ENCODE results near the gene SLC25A31.
A peak's percentile ranks its signal among the peaks of the same experiment; 100 is the strongest.

Gene SLC25A31

DNA sequence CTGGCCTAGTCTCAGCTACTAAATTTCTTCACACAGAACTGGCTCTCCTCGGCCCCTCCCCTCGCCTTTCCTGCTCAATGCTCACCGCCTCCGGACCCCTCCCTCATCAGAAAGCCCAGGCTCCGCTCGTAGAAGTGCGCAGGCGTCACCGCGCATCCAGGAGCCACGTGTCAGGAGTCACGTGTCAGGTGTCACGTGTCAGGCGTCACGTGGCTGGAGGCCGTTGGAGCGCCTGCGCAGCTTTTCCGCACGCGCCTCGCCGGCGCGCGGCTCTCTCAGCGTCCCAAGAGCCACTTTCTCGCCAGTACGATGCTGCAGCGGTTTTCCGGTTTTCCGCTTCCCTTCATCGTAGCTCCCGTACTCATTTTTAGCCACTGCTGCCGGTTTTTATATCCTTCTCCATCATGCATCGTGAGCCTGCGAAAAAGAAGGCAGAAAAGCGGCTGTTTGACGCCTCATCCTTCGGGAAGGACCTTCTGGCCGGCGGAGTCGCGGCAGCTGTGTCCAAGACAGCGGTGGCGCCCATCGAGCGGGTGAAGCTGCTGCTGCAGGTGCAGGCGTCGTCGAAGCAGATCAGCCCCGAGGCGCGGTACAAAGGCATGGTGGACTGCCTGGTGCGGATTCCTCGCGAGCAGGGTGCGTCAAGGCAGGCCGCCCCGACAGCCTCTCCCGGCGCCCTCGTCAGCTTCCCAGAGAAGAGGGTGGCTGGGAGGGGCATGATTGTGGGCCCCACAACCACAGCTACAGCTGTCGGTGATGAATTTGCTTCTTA lies at the start of gene SLC25A31:
TSS of gene SLC25A31 (plus strand) at position 259 of the 772 bp plus-strand sequence. CDS start at position 405, 146 bp downstream.
- DNase-seq: no peak

DNA sequence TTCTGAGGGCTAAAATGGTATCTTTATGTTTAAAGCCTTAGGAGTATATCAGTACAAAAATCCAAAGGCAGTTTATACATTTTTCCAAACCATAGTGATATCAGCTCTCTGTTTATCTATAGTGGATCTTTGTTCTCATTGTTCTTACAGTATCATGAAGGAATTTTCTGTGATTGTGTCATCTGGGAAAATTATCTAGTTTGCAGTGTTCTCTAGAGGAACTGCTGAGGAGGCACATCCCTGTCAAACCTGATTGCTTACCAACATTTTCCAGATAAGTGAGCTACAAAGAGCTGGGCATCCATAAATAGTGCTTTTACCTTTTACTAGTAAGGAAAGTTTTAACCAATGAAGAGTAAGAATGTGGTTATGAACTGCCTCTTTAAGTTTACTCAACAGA lies 44.9 kb upstream of the SLC25A31 start:
- no peak for DNase-seq

DNA sequence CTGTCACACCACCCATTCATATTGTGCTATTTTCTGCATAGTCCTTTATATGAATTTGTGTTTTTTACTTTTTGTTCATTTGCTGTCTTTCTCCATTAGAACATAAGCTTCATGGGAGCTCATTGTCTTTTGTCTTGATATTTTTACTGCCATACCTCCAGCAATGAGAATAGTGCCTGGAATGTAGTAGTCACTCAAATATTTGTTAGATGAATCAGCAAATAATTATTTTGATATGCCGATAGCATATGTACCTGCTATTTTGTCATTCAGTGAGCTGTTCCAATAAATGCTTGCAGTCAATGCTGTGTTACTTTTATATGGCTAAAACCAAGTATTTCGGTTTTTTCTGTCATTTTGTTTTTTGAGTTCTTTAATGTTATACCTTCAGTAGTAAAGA lies 43.5 kb upstream of the SLC25A31 start:
- DNase-seq: no peak

DNA sequence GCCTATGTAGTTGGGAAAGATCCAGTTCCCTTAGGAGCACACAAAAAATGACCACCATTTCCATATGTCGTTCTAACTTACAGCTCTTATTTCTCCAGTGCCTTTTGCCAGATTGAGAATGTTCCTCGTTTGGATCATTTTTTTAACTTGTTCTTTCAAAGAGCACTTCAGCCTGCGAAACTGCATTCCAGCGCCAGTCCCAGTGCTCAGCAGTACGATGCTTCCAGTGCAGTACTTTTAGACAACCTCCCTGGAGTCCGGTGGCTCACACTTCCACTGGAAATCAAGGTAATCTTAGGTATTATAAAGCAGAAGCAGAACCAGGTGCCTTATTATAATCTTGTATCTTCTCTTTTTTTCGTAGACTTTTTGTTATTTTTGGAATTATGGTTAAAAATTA lies 42.6 kb upstream of the SLC25A31 start:
- no peak for DNase-seq

DNA sequence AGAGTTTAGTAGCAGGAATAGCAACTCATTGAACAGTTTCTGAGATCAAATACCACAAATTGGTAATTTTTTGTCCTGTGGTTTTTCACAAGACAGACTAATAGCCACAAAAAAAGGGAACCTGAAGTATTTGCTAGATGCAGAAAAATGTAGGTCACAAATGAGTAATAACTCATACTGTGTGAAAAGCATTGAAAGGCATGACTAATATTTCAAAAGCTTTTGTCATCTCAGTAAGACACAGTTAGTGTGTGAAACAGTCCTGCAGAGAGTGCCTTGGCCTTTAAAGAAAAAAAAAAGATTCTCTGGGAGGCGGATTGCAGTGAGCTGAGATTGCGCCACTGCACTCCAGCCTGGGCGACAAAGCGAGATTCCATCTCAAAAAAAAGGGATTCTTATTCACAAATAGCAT lies 31.4 kb upstream of the SLC25A31 start:
- DNase-seq: no peak

DNA sequence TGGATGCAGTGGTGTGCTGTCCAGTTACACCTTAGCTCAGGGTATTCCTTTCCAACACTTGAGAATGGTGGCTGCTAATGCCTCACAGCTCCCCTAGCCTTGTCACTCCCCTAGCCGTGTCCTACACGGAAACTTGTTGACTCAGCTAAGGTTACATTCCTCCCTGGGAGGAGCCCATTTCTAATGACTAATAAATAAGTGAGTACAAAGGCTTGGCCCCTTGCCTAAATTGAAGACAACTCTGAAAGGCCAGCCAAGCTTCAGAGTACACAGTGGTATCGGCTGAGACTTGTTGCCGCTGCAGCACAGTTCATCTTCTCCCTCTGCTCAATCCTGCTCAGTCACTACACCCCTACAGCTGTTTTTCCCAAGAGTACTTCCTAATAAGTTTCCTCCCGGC lies 21.2 kb upstream of the SLC25A31 start:
- DNase-seq: no peak

DNA sequence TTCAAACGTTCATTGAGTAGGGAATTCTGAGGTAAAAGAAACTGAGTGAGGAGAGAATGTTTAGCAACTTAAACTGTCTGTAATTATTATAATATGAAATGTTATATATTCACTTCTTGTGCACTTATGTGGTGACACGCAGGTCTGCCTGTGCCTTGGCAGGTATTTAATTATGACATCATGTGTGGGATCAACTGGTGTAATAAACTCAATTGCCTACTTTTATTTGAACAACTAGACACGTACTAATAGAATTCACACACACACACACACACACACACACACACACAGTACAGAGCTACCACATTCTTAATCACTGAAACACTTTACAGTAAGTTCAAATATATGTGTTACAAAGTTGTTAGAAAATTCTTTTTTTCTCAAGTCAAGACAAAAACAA lies 20.7 kb upstream of the SLC25A31 start:
- no peak for DNase-seq

DNA sequence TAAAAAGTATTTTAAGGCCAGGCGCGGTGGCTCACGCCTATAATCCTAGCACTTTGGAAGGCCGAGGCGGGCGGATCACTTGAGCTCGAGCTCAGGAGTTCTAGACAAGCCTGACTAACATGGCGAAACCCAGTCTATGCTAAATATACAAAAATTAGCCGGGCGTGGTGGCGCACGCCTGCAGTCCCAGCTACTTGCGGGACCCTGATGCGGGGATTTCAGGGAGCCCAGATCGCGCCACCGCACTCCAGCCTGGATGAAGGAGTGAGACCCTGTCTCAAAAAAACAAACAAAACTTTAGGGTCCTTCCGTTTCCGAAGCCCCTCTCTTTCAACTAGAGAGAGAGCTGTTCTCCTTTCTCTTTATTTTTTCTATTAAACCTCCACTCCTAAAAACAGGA lies 1.2 kb downstream of the SLC25A31 start:
- no peak for DNase-seq

DNA sequence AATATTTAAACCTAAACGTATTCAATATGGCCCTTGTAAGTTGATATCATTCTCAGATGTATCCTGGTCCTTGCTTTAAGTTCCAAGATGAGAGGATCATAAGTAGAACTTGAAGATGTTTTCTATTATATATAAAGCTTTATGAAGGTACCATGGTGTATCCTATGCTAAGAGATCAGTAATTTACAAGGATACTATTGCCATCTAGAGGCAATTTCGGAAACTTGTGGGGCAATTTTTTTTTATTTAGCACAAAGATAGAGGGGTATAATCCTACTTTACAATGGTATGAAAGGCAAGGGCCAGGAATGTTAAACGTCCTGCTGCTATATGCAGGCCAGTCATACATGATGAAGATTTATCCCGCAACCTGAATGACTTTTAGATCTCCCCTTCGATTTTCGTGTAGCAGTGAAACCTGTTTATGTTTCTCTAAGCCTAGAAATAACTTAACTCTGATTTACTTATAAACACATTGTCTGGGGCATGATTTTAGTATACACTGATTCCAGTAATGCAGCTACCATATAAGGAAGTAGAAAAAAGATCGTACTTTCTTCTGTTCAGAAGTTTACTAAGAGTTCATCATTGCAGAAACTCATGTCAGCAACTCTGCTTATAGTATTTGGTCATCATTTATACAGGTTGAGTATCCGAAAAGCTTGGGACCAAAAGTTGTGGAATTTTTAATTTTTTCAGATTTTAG lies 2.6 kb downstream of the SLC25A31 start:
- DNase-seq: peak; percentile 25

DNA sequence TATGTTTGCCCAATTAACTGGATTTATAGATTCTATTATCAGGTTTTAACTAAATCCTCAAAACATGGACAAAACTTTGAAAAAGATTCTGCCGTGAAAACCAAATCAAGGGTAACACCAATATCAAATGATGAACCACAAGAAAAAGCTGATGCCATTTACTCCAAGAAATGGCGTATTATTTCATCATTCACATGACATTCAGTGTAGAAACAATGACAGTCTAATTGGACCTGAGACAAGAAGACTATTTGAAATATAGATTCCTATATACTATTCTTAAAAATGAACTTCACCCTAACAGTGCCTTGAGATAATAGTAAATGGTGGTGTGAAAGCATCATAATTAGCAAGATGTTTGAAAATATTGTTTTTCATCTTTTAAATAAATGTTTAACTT lies 4.8 kb downstream of the SLC25A31 start:
- no peak for DNase-seq

DNA sequence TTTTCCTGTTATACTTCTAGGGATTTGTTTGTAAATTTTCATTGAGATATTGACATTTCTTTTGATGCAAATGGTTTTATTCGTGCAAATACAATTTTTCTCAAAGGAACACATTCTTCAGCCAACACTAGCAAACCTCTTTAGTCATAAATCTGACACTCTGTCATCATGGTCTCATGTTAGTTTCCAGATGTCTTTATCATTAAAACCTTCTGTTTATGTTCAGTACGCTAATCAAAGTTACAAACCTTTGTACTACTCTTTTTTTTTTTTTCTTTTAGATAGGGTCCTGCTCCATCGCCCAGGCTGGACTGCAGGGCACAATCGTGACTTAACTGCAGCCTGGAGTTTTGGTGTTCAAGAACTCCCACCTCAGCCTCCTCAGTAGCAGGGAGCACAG lies 7.1 kb downstream of the SLC25A31 start:
- DNase-seq: no peak

DNA sequence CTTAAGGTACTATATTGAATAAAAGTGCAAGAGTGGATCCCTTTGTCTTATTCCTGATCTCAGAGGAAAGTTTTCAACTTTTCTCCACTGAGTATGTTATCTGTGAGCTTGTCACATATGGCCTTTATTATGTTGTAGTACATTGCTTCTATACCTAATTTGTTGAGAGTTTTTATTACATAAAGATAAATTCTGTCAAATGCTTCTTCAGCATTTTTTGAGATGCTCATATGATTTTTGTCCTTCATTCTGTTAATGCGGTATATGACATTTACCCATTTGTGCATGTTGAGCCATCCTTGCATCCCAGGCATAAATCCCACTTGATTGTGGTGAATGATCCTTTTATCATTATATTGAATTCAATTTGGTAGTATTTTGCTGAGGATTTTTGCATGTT lies 11.0 kb downstream of the SLC25A31 start:
- no peak for DNase-seq

DNA sequence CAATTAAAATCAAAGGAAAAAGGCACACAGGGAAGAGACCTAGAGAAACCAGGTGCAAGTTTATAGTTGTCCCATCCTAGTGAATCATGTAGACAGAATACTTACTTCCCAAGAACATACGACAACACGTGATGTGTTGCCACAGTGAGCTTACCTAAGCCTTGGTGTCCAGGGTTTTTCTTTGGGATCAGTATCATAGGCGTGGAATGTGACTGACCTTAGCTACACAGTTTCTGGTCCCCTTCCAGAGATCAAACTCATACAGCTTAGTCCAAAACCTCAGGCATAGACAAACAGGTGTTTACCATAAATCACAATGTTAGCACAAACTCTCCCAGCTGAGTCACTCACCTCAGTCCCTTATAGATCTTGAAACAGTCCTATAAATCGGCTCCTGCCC lies 17.7 kb downstream of the SLC25A31 start:
- no peak for DNase-seq

DNA sequence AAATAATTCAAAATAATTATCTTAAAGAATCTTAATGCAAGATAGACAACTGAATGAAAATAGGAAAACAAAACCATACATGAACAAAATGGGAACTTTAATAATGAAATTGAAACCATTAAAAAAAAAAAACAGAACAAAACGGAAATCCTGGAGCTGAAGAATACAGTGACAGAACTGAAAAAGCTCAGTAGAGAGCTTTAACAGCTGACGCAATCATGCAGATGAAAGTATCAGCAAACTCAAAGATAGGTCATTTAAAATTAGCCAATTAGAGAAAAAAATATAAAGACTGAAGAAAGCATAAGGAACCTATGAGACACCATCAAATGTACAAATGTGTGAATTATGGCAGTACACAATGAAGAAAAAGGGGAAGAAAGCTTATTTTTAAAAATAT lies 18.8 kb downstream of the SLC25A31 start:
- no peak for DNase-seq

DNA sequence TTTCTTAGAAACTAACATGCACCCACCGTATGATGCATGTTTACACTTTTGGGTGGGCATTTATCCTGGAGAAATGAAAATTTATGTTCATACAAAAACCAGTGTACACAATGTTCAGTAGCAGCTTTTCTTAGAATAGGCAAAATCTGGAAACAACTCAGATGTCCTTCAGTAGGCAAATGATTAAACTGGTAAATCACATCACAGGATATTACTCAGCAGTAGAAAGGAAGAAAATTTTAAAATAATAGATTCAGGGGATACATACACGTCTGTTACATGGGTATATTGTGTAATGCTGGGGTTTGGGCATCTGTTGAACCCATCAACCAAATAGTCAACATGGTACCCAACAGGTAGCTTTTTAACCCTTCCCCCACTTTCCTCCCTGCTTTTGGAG lies 26.7 kb downstream of the SLC25A31 start:
- DNase-seq: no peak

DNA sequence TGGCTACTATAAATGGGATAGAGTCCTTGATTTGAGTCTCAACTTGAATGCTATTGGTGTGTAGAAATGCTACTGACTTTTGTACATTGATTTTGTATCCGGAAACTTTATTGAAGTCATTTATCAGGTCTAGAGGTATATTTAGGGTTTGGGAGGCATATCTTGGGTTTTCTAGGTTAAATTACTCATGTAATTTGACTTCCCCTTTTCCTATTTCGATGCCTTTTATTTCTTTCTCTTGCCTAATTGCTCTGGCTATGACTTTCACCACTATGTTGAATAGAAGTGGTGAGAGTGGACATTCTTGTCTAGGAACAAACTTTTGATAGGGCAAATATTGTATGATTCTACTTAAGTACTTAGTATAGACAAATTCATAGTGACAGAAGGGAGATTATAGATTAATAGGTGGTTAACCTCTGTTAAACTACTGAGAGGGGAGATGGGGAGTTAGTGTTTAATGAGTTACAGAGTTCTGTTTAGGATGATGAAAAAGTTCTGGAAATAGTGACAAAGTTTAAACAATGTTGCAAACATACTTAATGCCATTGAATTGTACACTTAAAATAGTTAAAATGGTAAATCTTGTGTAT lies 29.1 kb downstream of the SLC25A31 start:
- no peak for DNase-seq

DNA sequence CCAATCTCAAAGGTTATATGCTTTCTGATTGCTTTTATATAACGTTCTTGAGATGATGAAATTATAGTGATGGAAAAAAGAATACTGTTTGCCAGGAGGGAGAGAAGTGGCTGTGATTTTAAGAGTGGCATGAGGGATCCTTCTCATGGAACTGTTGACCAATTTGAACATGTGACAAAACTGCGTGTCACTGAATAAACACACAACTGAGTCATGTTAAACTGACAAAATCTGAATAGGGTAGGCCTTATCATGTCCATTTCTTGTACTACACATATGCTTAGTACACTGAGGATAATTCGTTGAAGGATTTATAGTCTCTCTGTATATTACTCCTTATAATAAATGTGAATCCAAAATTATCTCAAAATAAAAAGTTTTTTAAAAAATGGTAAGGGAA lies 29.7 kb downstream of the SLC25A31 start:
- DNase-seq: no peak

DNA sequence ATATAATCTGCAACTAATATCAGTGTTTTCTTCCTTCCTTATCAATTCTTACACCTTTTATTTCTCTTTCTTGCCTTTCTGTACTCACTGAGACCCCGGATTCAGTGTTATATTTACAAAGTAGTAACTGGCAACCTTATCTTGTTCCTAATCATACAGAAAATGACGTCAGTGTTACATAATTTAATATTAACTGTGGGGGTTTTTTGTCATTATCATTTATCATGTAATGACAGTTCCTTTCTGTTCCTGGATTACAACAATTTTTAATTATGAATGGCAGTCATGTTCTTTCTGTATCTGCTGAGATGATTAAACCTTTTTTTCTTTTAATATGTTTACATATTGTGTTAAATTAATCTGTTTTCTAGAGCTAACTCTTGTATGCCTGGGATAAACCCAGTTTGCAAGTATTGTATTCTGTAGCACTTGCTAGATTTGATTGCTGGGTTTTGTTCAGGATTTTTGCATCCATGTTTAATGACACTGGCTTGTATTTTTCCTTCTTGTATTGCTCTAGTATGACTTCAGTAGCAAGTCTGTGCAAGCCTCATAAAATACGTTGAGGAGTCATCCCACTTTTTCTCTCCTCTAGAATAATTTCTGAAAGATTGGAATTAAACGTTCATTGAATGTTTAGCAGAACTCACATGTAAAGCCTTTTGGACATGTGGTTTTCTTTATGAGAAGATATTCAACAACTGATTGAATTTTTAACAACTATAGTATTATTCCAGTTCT lies 41.5 kb downstream of the SLC25A31 start:
- DNase-seq: no peak

DNA sequence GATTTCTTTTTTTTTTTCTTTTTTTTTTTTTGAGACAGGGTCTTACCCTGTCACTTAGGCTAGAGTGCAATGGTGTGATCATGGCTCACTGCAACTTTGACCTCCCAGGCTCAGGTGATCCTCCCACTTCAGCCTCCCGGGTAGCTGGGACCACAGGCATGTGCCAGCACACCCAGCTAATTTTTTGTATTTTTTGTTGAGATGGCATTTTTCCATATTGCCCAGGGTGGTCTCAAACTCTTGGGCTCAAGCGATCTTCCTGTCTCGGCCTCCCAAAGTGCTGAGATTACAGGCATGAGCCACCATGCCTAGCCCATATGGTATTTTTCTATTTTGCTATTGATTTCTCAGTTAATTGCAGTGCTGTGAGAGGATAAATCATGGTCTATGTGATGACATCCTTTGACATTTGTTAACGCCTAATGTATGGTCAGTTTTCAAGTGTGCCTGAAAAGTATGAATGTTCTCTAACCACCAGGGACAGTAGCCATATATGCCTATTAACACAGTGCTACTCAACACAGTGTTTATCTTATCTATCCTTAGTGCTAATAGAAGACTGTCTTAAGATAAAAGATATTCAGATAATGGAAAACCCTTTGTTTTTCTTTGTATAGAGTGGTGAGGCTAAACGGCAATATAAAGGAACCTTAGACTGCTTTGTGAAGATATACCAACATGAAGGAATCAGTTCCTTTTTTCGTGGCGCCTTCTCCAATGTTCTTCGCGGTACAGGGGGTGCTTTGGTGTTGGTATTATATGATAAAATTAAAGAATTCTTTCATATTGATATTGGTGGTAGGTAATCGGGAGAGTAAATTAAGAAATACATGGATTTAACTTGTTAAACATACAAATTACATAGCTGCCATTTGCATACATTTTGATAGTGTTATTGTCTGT lies 42.8 kb downstream of the SLC25A31 start:
- DNase-seq: no peak

DNA sequence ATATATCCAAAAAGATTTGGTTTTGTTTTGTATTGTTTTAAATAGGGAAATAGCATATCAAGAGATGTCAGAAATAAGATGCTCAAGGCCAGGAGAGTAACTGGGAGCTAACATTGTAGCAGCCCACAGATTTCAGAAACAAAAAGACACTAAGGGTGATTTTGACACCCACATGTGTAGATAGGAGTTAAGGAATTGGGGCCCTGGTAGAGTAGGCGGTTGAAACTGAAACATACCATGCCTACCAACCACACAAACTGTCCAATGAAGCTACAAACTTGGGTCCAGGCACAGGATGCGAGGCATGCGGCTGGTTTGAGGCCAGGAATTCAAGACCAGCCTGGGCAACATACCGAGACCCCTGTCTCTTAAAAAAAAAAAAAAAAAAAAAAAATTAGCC lies 45.6 kb downstream of the SLC25A31 start:
- no peak for DNase-seq

DNA sequence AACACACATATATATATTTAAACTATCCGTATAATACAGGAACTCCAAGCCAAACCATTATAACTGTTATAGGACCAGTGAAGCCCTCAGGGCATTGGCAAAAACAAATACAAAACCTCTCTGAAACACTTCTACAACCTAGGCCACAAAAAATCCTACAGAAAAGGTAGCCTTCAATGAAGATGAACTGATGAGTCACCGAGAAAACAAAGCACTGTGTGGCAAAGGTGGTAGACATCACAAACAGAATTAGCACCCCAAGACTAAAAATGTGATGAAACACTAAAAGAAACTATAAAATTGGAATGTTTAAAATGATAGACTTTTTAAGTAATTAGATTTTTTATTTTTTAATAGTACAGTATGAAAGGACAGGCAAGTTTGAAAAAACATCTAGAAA lies 46.4 kb downstream of the SLC25A31 start:
- no peak for DNase-seq

DNA sequence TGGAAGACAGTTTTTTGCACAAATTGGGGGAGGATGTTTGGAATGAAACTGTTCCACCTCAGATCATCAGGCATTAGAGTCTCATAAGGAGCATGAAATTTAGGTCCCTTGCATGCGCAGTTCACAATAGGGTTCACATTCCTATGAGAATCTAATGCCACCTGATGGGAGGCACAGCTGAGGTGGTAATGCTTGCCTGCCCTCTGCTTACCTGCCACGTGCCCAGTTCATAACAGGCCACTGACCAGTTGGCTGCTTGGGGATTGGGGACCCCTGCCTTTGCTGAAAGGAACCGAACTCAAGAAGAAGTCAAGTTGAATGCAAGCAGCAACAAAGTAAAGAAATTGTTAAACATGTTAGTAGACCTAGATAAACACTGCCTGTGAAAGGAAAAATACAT lies 47.3 kb downstream of the SLC25A31 start:
- DNase-seq: no peak
